ENCODE data around the gene NKG7.

NKG7 gene

GRCh38 chr19:51389143-51389542 lies 16.7 kb upstream of the NKG7 start:
- DNase-seq: no peak

GRCh38 chr19:51387924-51388389 lies 15.5 kb upstream of the NKG7 start, which contains the start of gene LIM2:
Gene LIM2 (minus strand): TSS chr19:51387974. CDS start chr19:51387443, 531 bp downstream.
- no peak for DNase-seq

GRCh38 chr19:51386882-51387520 lies 14.5 kb upstream of the NKG7 start:
- DNase-seq: no peak

GRCh38 chr19:51382004-51382403 lies 9.6 kb upstream of the NKG7 start:
- no peak for DNase-seq

GRCh38 chr19:51380379-51380778 lies 7.9 kb upstream of the NKG7 start:
- DNase-seq: no peak

- no peak for DNase-seq
Observed at GRCh38 chr19:51377422-51377821, 5.0 kb upstream of the NKG7 start.

GRCh38 chr19:51375504-51376221 lies 3.2 kb upstream of the NKG7 start:
- no peak for DNase-seq

- no peak for DNase-seq
Observed at GRCh38 chr19:51372021-51372648, 319 bp downstream of the NKG7 start.

- no peak for DNase-seq
Observed at GRCh38 chr19:51371186-51371690, 1.2 kb downstream of the NKG7 start.

GRCh38 chr19:51370230-51370629 lies 2.2 kb downstream of the NKG7 start:
- DNase-seq: no peak

GRCh38 chr19:51368366-51369282 lies 3.8 kb downstream of the NKG7 start, which contains the start of gene CLDND2:
Gene CLDND2 (minus strand): TSS chr19:51369003. CDS start chr19:51368577, 426 bp downstream.
- DNase-seq: no peak

- DNase-seq: peak; percentile 91
Observed at GRCh38 chr19:51367565-51368365, 4.7 kb downstream of the NKG7 start.

- DNase-seq: no peak
Observed at GRCh38 chr19:51367255-51367564, 5.2 kb downstream of the NKG7 start.

GRCh38 chr19:51366389-51367254 lies 5.8 kb downstream of the NKG7 start:
- DNase-seq: peak; percentile 97

- DNase-seq: no peak
Observed at GRCh38 chr19:51365965-51366388, 6.5 kb downstream of the NKG7 start, which contains the start of gene ETFB. Gene ETFB (minus strand): TSS chr19:51366388. CDS start chr19:51366326, 62 bp downstream.

- DNase-seq: no peak
Observed at GRCh38 chr19:51365211-51365964, 7.1 kb downstream of the NKG7 start.

GRCh38 chr19:51364200-51365106 lies 8.0 kb downstream of the NKG7 start:
- no peak for DNase-seq

- no peak for DNase-seq
Observed at GRCh38 chr19:51361239-51361638, 11.2 kb downstream of the NKG7 start.

GRCh38 chr19:51359294-51359693 lies 13.2 kb downstream of the NKG7 start:
- no peak for DNase-seq

All from NCI-H774 (cell line).